Measurements from ENCODE around the gene FNBP1. TPM values are rescaled to one million over a fixed set of nuclear protein-coding genes. Genes with fewer than 3 reads are reported as not detected.

The FNBP1 gene
- polyA plus RNA-seq, 1 of the 3 experiments (the other 2 are of a cell fraction): 11.0 TPM

DNA sequence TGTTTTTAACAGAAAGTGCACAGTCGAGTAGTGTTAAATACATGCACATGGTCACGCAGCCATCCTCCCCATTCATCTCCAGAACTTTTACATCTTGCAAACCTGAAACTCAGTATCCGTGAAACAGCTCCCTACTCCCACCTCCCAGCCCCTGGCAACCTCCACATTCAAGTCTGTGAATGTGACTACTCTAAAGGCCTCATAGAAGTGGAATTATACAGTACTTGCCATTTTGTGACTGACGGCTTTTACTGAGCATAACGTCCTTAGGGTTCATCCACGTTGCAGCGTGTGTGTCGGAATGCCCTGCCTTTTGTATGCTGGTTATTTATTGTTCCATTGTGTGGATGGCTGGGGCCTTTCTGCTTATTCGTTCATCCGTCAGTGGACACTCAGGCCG lies 171.9 kb downstream of the FNBP1 start:
- CTCF ChIA-PET: no interaction called here
- Histone ChIP-seq H3K27me3 (ENCODE audit: insufficient read depth) (no peaks in the 10 kb centered on the region), H3K4me2 (no peak overlapping the region), H3K79me2 (ENCODE audit: insufficient read depth) (no peaks in the 10 kb centered on the region), H3K9me3 (no peaks in the 10 kb centered on the region), H3K36me3 (replicated peaks in 1 of 2; ENCODE audit: control insufficient read depth in 1 of 2, insufficient read depth in 2 of 2, low read length in 1 of 2) (peaks cover 0 to 9% of the 10 kb centered on the region in 2 experiments), H4K20me1 (ENCODE audit: insufficient read depth) (no peaks in the 10 kb centered on the region), H3K27ac (ENCODE audit: low read depth in 2 of 2, low read length in 1 of 2) (no peak overlapping the region), H3K4me1 (ENCODE audit: control insufficient read depth in 1 of 2, insufficient read depth in 2 of 2, low read depth in 1 of 2, low read length in 1 of 2) (peaks cover 0 to 17% of the 10 kb centered on the region in 2 experiments; a peak in 1 of 4 replicates), H3K9ac (no peak overlapping the region), H3K9me2 (no peaks in the 10 kb centered on the region), H3F3A (replicated peaks; ENCODE audit: insufficient read depth) (no peaks in the 10 kb centered on the region), H3K4me3 (ENCODE audit: low read depth in 2 of 2, low read length in 1 of 2) (no peak overlapping the region), H2AFZ (ENCODE audit: low read depth) (no peak overlapping the region)
- 97% methylated on average over 11 of the region's 11 CpGs for WGBS (ENCODE audit: low lambda C conversion rate)
- TF ChIP-seq RFX5 (IDR thresholded peaks at IDR 0.05; ENCODE audit: low read length) (no peak), GATA2 (CRISPR knock-in tag; IDR thresholded peaks at IDR 0.05) (no peak)
- no peak for DNase-seq
- POLR2A ChIA-PET: interaction anchor here (0.6 kb wide), 1 partner anchor 9 kb away, joined by 3 read pairs; no protein-coding TSS in a partner anchor

DNA sequence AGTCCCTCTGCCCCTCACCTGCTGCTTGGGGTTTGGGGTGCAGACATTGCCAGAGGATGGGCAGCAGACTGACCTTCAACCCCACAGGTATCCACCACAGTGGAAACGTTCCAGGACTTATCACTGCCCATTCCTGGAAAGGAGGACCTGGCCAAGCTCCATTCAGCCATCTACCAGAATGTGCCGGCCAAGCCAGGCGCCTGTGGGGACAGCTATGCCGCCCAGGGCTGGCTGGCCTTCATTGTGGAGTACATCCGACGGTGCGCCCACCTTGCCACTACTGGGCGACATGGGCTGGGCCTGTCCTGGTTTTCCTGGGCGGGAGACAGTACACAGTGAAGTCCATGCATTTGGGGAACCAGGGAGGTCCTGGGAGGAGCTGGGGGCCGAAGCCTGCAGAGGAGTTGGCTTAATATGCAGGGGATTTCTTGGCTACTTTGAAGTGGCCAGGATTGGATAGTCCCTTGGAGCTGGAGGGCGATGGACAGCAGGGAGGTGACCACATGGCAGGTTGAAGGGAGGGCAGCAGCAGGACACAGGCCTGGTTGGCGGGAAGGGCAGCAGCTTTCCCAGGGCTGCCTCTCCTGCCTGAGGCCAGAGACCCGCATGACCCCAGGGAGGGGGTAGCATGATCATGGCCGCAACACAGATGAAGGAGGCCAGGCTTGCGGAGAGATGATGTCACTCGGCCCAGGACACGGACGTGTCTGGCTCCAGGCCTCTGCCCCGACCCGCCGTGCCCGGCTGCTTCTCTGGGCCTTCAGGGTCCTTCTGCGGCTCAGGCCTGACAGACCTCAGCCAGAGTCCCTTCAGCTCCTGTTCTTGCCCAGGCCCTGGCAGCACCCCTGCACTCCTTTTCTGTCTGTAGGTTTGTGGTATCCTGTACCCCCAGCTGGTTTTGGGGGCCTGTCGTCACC lies 173.1 kb downstream of the FNBP1 start:
- CTCF ChIA-PET: interaction anchor here (1.1 to 1.7 kb wide), 2 partner anchors 15 to 237 kb away, joined by 3 to 6 read pairs; no protein-coding TSS in a partner anchor
- Histone ChIP-seq H3K4me1 (ENCODE audit: control insufficient read depth in 1 of 2, insufficient read depth in 2 of 2, low read depth in 1 of 2, low read length in 1 of 2) (peaks cover 0 to 11% of the 10 kb centered on the region in 2 experiments; a peak in 1 of 4 replicates), H3K9ac (no peak overlapping the region), H3K27ac (ENCODE audit: low read depth in 2 of 2, low read length in 1 of 2) (no peak overlapping the region; a peak in 1 of 4 replicates), H3K27me3 (ENCODE audit: insufficient read depth) (no peaks in the 10 kb centered on the region), H3K9me2 (no peaks in the 10 kb centered on the region), H4K20me1 (ENCODE audit: insufficient read depth) (no peaks in the 10 kb centered on the region), H3K36me3 (replicated peaks in 1 of 2; ENCODE audit: control insufficient read depth in 1 of 2, insufficient read depth in 2 of 2, low read length in 1 of 2) (peaks cover 0 to 8% of the 10 kb centered on the region in 2 experiments), H3K79me2 (ENCODE audit: insufficient read depth) (no peaks in the 10 kb centered on the region), H3K4me2 (no peak overlapping the region), H3K4me3 (ENCODE audit: low read depth in 2 of 2, low read length in 1 of 2) (no peak overlapping the region), H2AFZ (ENCODE audit: low read depth) (no peak overlapping the region), H3K9me3 (no peaks in the 10 kb centered on the region), H3F3A (replicated peaks; ENCODE audit: insufficient read depth) (no peaks in the 10 kb centered on the region)
- POLR2A ChIA-PET: interaction anchor here (0.6 to 0.9 kb wide), 3 partner anchors 7 to 33 kb away, joined by 3 read pairs; no protein-coding TSS in a partner anchor
- no peak for DNase-seq
- 91% methylated on average over 6 of the region's 24 CpGs for WGBS (ENCODE audit: low lambda C conversion rate)
- TF ChIP-seq TEAD4 (IDR thresholded peaks at IDR 0.05; ENCODE audit: borderline replicate concordance, insufficient read depth) (no peak), NRF1 (IDR thresholded peaks at IDR 0.05; ENCODE audit: low read depth, low read length) (no peak), FOSL2 (IDR thresholded peaks at IDR 0.05; ENCODE audit: borderline replicate concordance, low read depth) (no peak), TCF12 (IDR thresholded peaks at IDR 0.05) (no peak), POLR2AphosphoS5 (IDR thresholded peaks at IDR 0.05; ENCODE audit: low read depth, low read length) (no peak), MEF2A (IDR thresholded peaks at IDR 0.05; ENCODE audit: borderline replicate concordance, low read depth) (no peak), RFX5 (IDR thresholded peaks at IDR 0.05; ENCODE audit: low read length) (no peak), JUND (IDR thresholded peaks at IDR 0.05) (no peak), FOXJ3 (CRISPR knock-in tag; IDR thresholded peaks at IDR 0.05) (no peak), RAD21 (IDR thresholded peaks at IDR 0.05; ENCODE audit: low read length) (no peak)
- TF ChIP-seq, protein P1, sequence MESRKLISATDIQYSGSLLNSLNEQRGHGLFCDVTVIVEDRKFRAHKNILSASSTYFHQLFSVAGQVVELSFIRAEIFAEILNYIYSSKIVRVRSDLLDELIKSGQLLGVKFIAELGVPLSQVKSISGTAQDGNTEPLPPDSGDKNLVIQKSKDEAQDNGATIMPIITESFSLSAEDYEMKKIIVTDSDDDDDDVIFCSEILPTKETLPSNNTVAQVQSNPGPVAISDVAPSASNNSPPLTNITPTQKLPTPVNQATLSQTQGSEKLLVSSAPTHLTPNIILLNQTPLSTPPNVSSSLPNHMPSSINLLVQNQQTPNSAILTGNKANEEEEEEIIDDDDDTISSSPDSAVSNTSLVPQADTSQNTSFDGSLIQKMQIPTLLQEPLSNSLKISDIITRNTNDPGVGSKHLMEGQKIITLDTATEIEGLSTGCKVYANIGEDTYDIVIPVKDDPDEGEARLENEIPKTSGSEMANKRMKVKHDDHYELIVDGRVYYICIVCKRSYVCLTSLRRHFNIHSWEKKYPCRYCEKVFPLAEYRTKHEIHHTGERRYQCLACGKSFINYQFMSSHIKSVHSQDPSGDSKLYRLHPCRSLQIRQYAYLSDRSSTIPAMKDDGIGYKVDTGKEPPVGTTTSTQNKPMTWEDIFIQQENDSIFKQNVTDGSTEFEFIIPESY (IDR thresholded peaks at IDR 0.05; ENCODE audit: borderline replicate concordance, low read depth): no peak
- TF ChIP-seq, protein P2, sequence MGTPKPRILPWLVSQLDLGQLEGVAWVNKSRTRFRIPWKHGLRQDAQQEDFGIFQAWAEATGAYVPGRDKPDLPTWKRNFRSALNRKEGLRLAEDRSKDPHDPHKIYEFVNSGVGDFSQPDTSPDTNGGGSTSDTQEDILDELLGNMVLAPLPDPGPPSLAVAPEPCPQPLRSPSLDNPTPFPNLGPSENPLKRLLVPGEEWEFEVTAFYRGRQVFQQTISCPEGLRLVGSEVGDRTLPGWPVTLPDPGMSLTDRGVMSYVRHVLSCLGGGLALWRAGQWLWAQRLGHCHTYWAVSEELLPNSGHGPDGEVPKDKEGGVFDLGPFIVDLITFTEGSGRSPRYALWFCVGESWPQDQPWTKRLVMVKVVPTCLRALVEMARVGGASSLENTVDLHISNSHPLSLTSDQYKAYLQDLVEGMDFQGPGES (IDR thresholded peaks at IDR 0.05; ENCODE audit: low read depth, low read length): no peak
- TF ChIP-seq, protein P3, sequence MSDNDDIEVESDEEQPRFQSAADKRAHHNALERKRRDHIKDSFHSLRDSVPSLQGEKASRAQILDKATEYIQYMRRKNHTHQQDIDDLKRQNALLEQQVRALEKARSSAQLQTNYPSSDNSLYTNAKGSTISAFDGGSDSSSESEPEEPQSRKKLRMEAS (IDR thresholded peaks at IDR 0.05; ENCODE audit: low read depth): no peak
- TF ChIP-seq, protein P4, sequence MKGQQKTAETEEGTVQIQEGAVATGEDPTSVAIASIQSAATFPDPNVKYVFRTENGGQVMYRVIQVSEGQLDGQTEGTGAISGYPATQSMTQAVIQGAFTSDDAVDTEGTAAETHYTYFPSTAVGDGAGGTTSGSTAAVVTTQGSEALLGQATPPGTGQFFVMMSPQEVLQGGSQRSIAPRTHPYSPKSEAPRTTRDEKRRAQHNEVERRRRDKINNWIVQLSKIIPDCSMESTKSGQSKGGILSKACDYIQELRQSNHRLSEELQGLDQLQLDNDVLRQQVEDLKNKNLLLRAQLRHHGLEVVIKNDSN (IDR thresholded peaks at IDR 0.05; ENCODE audit: borderline replicate concordance, low read depth): no peak
